GM23338 (cell line): ENCODE results near the gene CTTNBP2. TPM values are rescaled to one million over a fixed set of nuclear protein-coding genes. Genes with fewer than 3 reads are reported as not detected.

Experiments used
- ATAC-seq: fragments of 200-7000 bp; cut with Tn5 transposase; 3 replicates; pipeline ENCODE4 v1.9.1; 2020
- DNase-seq: peaks from one replicate; pipeline ENCODE4 v3.0.0-alpha.2; 2015; ENCODE audit warnings: low spot score
- H2AFZ ChIP-seq: fragments of 200-600 bp; sonication (generic); 2 replicates; pipeline ENCODE4 v1.8.0; 2016; ENCODE audit warnings: antibody characterized with exemption, mild to moderate bottlenecking, moderate library complexity
- H3F3A ChIP-seq: fragments of 200-600 bp; sonication (generic); replicated peaks from 2 replicates; pipeline ENCODE4 v1.8.0; 2017; ENCODE audit warnings: antibody characterized with exemption, mixed run types, low read depth
- H3K27ac ChIP-seq: fragments of 200-600 bp; sonication (generic); 2 replicates; pipeline ENCODE4 v1.6.1; 2016; ENCODE audit warnings: low read depth
- H3K27me3 ChIP-seq: fragments of 200-600 bp; sonication (generic); 2 replicates; pipeline ENCODE4 v1.8.0; 2016; ENCODE audit warnings: mild to moderate bottlenecking, mixed run types, moderate library complexity; ENCODE audit not compliant: insufficient read depth
- H3K36me3 ChIP-seq: fragments of 200-600 bp; sonication (generic); 2 replicates; pipeline ENCODE4 v1.8.0; 2016; ENCODE audit warnings: mild to moderate bottlenecking; ENCODE audit not compliant: insufficient read depth
- H3K4me1 ChIP-seq: fragments of 200-600 bp; sonication (generic); 2 replicates; pipeline ENCODE4 v1.8.0; 2016; ENCODE audit warnings: mild to moderate bottlenecking, moderate library complexity; ENCODE audit not compliant: insufficient read depth
- H3K4me2 ChIP-seq: fragments of 200-600 bp; sonication (generic); 2 replicates; pipeline ENCODE4 v1.7.1; 2017; ENCODE audit warnings: mixed run types
- H3K4me3 ChIP-seq: fragments of 200-600 bp; sonication (generic); 2 replicates; pipeline ENCODE4 v1.6.1; 2016; ENCODE audit warnings: mixed run types
- H3K79me2 ChIP-seq: fragments of 200-600 bp; sonication (generic); replicated peaks from 2 replicates; pipeline ENCODE4 v1.8.0; 2017; ENCODE audit warnings: mild to moderate bottlenecking; ENCODE audit not compliant: insufficient read depth
- H3K9me2 ChIP-seq: fragments of 200-600 bp; sonication (generic); 2 replicates; pipeline ENCODE4 v1.8.0; 2017; ENCODE audit not compliant: insufficient read depth
- H4K20me1 ChIP-seq: fragments of 200-600 bp; sonication (generic); replicated peaks from 2 replicates; pipeline ENCODE4 v1.8.0; 2017; ENCODE audit warnings: mild to moderate bottlenecking; ENCODE audit not compliant: insufficient read depth
- H3K27ac Mint-ChIP-seq: 2 replicates; pipeline ENCODE4 v1.8.0; 2020; ENCODE audit warnings: inconsistent platforms, mild to moderate bottlenecking, moderate library complexity, mixed read lengths
- H3K27me3 Mint-ChIP-seq: 3 replicates; pipeline ENCODE4 v1.8.0; 2022; ENCODE audit warnings: low read depth, mild to moderate bottlenecking, moderate library complexity, mixed read lengths, inconsistent platforms; ENCODE audit not compliant: insufficient read depth, poor library complexity
- H3K36me3 Mint-ChIP-seq: 3 replicates; pipeline ENCODE4 v1.8.0; 2021; ENCODE audit warnings: low read depth, mild to moderate bottlenecking, inconsistent platforms, moderate library complexity, mixed read lengths
- H3K4me1 Mint-ChIP-seq: 3 replicates; pipeline ENCODE4 v1.8.0; 2020; ENCODE audit warnings: mild to moderate bottlenecking, inconsistent platforms, mixed read lengths
- H3K4me3 Mint-ChIP-seq: 3 replicates; pipeline ENCODE4 v1.8.0; 2021; ENCODE audit warnings: moderate library complexity, mild to moderate bottlenecking, inconsistent platforms, mixed read lengths
- H3K9me3 Mint-ChIP-seq: 3 replicates; pipeline ENCODE4 v1.8.0; 2020; ENCODE audit warnings: moderate library complexity, mild to moderate bottlenecking, inconsistent platforms, mixed read lengths
- CREB1 ChIP-seq: fragments of 250-450 bp; sonication (Bioruptor Pico); IDR thresholded peaks from 2 replicates; pipeline ENCODE4 v1.5.0; 2020; ENCODE audit warnings: low read depth, mild to moderate bottlenecking, moderate library complexity
- CTCF ChIP-seq, 2 experiments: fragments of 200-600 bp in 1 of 2; sonication (generic) in 1 of 2; conservative IDR thresholded peaks; 2 replicates each; pipeline versions ENCODE4 v1.5.1 to v1.6.1; 2016 to 2017; ENCODE audit warnings: antibody characterized with exemption in 2 of 2, low read depth in 2 of 2, mild to moderate bottlenecking in 2 of 2, moderate library complexity in 1 of 2
- ETS1 ChIP-seq: IDR thresholded peaks from 2 replicates; pipeline ENCODE4 v1.6.1; 2016; ENCODE audit warnings: antibody characterized with exemption
- EZH2 ChIP-seq: fragments of 200-600 bp; sonication (generic); IDR thresholded peaks from one replicate; pipeline ENCODE4 v1.8.0; 2017; ENCODE audit warnings: antibody characterized with exemption, mild to moderate bottlenecking, low read depth; ENCODE audit not compliant: unreplicated experiment
- JUNB ChIP-seq: IDR thresholded peaks from one replicate; pipeline ENCODE4 v1.6.1; 2016; ENCODE audit warnings: antibody characterized with exemption; ENCODE audit not compliant: unreplicated experiment
- NANOG ChIP-seq: IDR thresholded peaks from 2 replicates; pipeline ENCODE4 v1.6.1; 2016; ENCODE audit warnings: antibody characterized with exemption, borderline replicate concordance
- POLR2AphosphoS5 ChIP-seq: IDR thresholded peaks from 2 replicates; pipeline ENCODE4 v1.6.1; 2016; ENCODE audit warnings: antibody characterized with exemption, low read depth
- REST ChIP-seq: IDR thresholded peaks from one replicate; pipeline ENCODE4 v1.6.1; 2018; ENCODE audit warnings: antibody characterized with exemption; ENCODE audit not compliant: unreplicated experiment
- STAT1 ChIP-seq: IDR thresholded peaks from one replicate; pipeline ENCODE4 v1.6.1; 2016; ENCODE audit warnings: antibody characterized with exemption; ENCODE audit not compliant: unreplicated experiment
- ZNF114 ChIP-seq: fragments of 250-450 bp; sonication (Bioruptor Pico); IDR thresholded peaks from 2 replicates; pipeline ENCODE4 v1.5.0; 2020; ENCODE audit warnings: mild to moderate bottlenecking, moderate library complexity
- ZNF331 ChIP-seq: fragments of 250-450 bp; sonication (Bioruptor Pico); IDR thresholded peaks from 2 replicates; pipeline ENCODE4 v1.5.0; 2020; ENCODE audit warnings: low read depth, mild to moderate bottlenecking, moderate library complexity
- polyA plus RNA-seq: library from polyadenylated mRNA; unstranded; fragments of >200 nt; fragmentation: Nextera tagmentation; extraction: Ambion mirVana; gene quantifications from 2 replicates; pipeline ENCODE4 v1.2.1, GENCODE V29; 2016
- total RNA-seq: library from RNA; depleted of rRNA; stranded (reverse); fragments of >200 nt; shearing (Covaris generic); gene quantifications from 2 replicates; pipeline ENCODE4 v1.2.3, GENCODE V29; 2014

Gene CTTNBP2
- total and polyA plus RNA-seq, 2 experiments from 2014 or later = 26.8 to 30.7 TPM

GRCh38 chr7:117808341-117808757 is 64.9 kb downstream of the CTTNBP2 start:
- Histone ChIP-seq H3F3A (no peaks in the 10 kb centered on the region), H4K20me1 (no peaks in the 10 kb centered on the region), H3K9me2 (no peaks in the 10 kb centered on the region), H3K36me3 (no peaks in the 10 kb centered on the region), H3K27ac (peak overlapping the region; percentile 27), H3K4me3 (no peak overlapping the region), H3K4me1 (peaks cover 51% of the 10 kb centered on the region), H3K4me2 (0 out of 2 replicates have a peak overlapping the region, but pooled peaks have one; percentile 4), H3K79me2 (peaks cover 5% of the 10 kb centered on the region; the same call in 1 of the 2 replicates), H2AFZ (no peak overlapping the region), H3K27me3 (no peaks in the 10 kb centered on the region)
- H3K36me3 Mint-ChIP-seq = peaks cover 17% of the 10 kb centered on the region; the same call in 2 of the 3 replicates
- TF ChIP-seq JUNB = no peak
- no peak for TF ChIP-seq POLR2AphosphoS5
- no peak for TF ChIP-seq EZH2
- DNase-seq (no peak), ATAC-seq (peak; percentile 17; the same call in 1 of the 3 replicates)
- peaks cover 5% of the 10 kb centered on the region for H3K27me3 Mint-ChIP-seq
- peaks cover 77% of the 10 kb centered on the region for H3K4me1 Mint-ChIP-seq
- no peaks in the 10 kb centered on the region for H3K9me3 Mint-ChIP-seq
- peak overlapping the region; percentile 87 for H3K27ac Mint-ChIP-seq
- H3K4me3 Mint-ChIP-seq = no peak overlapping the region

GRCh38 chr7:117807676-117808075 is 65.6 kb downstream of the CTTNBP2 start:
- no peak overlapping the region; the same call in 1 of the 2 replicates for H3K27ac ChIP-seq
- peaks cover 5% of the 10 kb centered on the region for H3K27me3 Mint-ChIP-seq
- no peak for DNase-seq
- H3K4me2 ChIP-seq = no peak overlapping the region
- no peaks in the 10 kb centered on the region for H3K36me3 ChIP-seq
- peak overlapping the region; percentile 87 for H3K27ac Mint-ChIP-seq
- no peaks in the 10 kb centered on the region for H3F3A ChIP-seq
- H3K27me3 ChIP-seq = no peaks in the 10 kb centered on the region
- H3K36me3 Mint-ChIP-seq = peaks cover 17% of the 10 kb centered on the region; the same call in 2 of the 3 replicates
- no peaks in the 10 kb centered on the region for H3K9me2 ChIP-seq
- H3K4me3 ChIP-seq = no peak overlapping the region
- H4K20me1 ChIP-seq = no peaks in the 10 kb centered on the region
- peaks cover 75% of the 10 kb centered on the region for H3K4me1 Mint-ChIP-seq
- peaks cover 44% of the 10 kb centered on the region for H3K4me1 ChIP-seq
- ATAC-seq = no peak
- H3K79me2 ChIP-seq = peaks cover 10% of the 10 kb centered on the region; the same call in 1 of the 2 replicates
- no peak overlapping the region for H3K4me3 Mint-ChIP-seq
- H3K9me3 Mint-ChIP-seq = no peaks in the 10 kb centered on the region
- H2AFZ ChIP-seq = no peak overlapping the region
- TF ChIP-seq POLR2AphosphoS5 = no peak
- no peak for TF ChIP-seq ZNF114
- no peak for TF ChIP-seq REST
- no peak for TF ChIP-seq ZNF331 (CRISPR knock-in tag)
- no peak for TF ChIP-seq CREB1
- no peak for TF ChIP-seq CTCF (conservative IDR thresholded peaks at IDR 0.05; ENCODE audit: low read depth in 2 of 2)
- TF ChIP-seq ETS1 = no peak
- TF ChIP-seq STAT1 = no peak
- TF ChIP-seq NANOG = no peak
